AG04450 (cell line): ENCODE measurements around the gene MIS18BP1. TPM values are rescaled to one million over a fixed set of nuclear protein-coding genes. Genes with fewer than 3 reads are reported as not detected.
"Not testable (repeated sequence)": the region's sequence is repeated elsewhere in the genome, so short reads cannot be mapped to it uniquely, and the experiment has no call there.

Source experiments
- CTCF ChIA-PET: fragments of 300-600, 350-600 bp; formaldehyde crosslinking; extraction: SDS; loops from one replicate; lab custom pipeline; 2022; ENCODE audit warnings: antibody characterized with exemption, inconsistent platforms; lab: Charles Lee
- POLR2A ChIA-PET: fragments of 350-600 bp; formaldehyde crosslinking; extraction: SDS; loops from one replicate; lab custom pipeline; 2021; ENCODE audit warnings: antibody characterized with exemption, inconsistent platforms; lab: Yijun Ruan, JAX
- DNase-seq: peaks from one replicate; pipeline ENCODE4 v3.0.0-alpha.2; 2011; ENCODE audit warnings: low read depth, low spot score
- H3K27ac ChIP-seq: one replicate; pipeline ENCODE4 v1.5.1; 2012; ENCODE audit warnings: low read depth, low read length, control low read depth
- H3K27me3 ChIP-seq: one replicate; pipeline ENCODE4 v1.6.0; 2012; ENCODE audit warnings: low read length; ENCODE audit not compliant: control insufficient read depth, insufficient read depth
- H3K4me3 ChIP-seq: 2 replicates; pipeline ENCODE4 v1.5.1; 2011; ENCODE audit warnings: mild to moderate bottlenecking, low read depth, low read length, control low read depth
- H3K9me3 ChIP-seq: 2 replicates; pipeline ENCODE4 v1.5.1; 2012; ENCODE audit warnings: low read length; ENCODE audit not compliant: control insufficient read depth, insufficient read depth
- polyA plus RNA-seq: library from polyadenylated mRNA; depleted of rRNA; stranded (reverse); fragments of >200 nt; gene quantifications from 2 replicates; pipeline ENCODE4 v1.2.3, GENCODE V29; 2011
- TF ChIP-seq, protein P1 (sequence below): IDR thresholded peaks from 2 replicates; pipeline ENCODE4 v1.5.1; 2011; ENCODE audit warnings: low read depth, low read length, control low read depth, inconsistent platforms

MIS18BP1 gene
- polyA plus RNA-seq, 1 experiment = 12.9 TPM

- no peak for DNase-seq
- POLR2A ChIA-PET = no interaction called here
These were observed 31.8 kb upstream of the MIS18BP1 start for GRCh38 chr14:45284802-45285201.

GRCh38 chr14:45281731-45282400 lies 28.9 kb upstream of the MIS18BP1 start:
- H3K4me3 ChIP-seq, H3K27ac ChIP-seq, CTCF ChIA-PET, H3K27me3 ChIP-seq, DNase-seq, H3K9me3 ChIP-seq, POLR2A ChIA-PET: not testable (repeated sequence)

More at GRCh38 chr14:45284802-45285201, 31.8 kb upstream of the MIS18BP1 start:
- CTCF ChIA-PET = no interaction called here
- peaks cover 6% of the 10 kb centered on the region; the same call in 1 of the 2 replicates for H3K9me3 ChIP-seq
- no peak overlapping the region for H3K4me3 ChIP-seq
- H3K27me3 ChIP-seq = no peaks in the 10 kb centered on the region
- TF ChIP-seq, protein P1, sequence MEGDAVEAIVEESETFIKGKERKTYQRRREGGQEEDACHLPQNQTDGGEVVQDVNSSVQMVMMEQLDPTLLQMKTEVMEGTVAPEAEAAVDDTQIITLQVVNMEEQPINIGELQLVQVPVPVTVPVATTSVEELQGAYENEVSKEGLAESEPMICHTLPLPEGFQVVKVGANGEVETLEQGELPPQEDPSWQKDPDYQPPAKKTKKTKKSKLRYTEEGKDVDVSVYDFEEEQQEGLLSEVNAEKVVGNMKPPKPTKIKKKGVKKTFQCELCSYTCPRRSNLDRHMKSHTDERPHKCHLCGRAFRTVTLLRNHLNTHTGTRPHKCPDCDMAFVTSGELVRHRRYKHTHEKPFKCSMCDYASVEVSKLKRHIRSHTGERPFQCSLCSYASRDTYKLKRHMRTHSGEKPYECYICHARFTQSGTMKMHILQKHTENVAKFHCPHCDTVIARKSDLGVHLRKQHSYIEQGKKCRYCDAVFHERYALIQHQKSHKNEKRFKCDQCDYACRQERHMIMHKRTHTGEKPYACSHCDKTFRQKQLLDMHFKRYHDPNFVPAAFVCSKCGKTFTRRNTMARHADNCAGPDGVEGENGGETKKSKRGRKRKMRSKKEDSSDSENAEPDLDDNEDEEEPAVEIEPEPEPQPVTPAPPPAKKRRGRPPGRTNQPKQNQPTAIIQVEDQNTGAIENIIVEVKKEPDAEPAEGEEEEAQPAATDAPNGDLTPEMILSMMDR = no peak
- H3K27ac ChIP-seq = no peak overlapping the region

DNA sequence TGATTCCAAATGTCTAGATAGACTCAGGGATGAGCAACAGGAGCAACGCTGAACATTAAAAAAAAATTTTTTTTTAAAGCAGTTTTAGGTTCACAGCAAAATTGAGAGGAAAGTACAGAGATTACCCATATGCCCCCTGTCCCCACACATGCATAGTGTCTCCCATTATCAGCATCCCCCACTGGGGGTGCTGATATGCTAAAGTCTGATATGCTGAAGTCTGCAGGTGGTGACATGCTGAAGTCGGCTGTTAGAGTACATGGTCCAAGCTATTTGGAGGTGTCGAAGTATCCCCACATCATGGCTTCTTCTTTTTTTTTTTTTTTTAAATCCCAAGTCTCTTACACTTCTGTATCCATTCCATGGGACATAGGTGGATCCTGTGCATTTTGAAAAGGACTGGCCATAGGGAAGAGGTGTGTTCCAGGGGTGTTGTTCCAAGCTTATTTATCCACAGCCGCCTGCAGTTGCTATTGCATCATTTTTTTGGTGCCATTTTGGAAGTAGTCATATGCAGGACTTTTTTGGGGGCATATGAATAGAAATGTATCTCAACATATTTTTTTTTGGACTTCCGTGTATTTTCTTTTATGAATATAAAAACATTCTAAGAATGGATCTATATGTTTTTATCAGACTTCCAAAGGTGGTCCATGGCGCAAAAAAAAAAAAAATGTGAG lies 19.0 kb upstream of the MIS18BP1 start:
- Histone ChIP-seq H3K9me3 (no peaks in the 10 kb centered on the region), H3K4me3 (no peak overlapping the region), H3K27me3 (peaks cover 5% of the 10 kb centered on the region), H3K27ac (no peak overlapping the region)
- POLR2A ChIA-PET = no interaction called here
- CTCF ChIA-PET = interaction anchor here (6.8 kb wide), 1 partner anchor 359 kb away, joined by 84 read pairs; no protein-coding TSS in a partner anchor
- TF ChIP-seq, protein P1 = no peak
- DNase-seq = no peak

GRCh38 chr14:45270031-45270430 lies 17.0 kb upstream of the MIS18BP1 start:
- H3K27ac ChIP-seq = no peak overlapping the region
- CTCF ChIA-PET = interaction anchor here (0.9 to 6.8 kb wide), 6 partner anchors 13 to 357 kb away, joined by 4 to 84 read pairs (median 8); partner anchors contain the start of gene FANCM

DNA sequence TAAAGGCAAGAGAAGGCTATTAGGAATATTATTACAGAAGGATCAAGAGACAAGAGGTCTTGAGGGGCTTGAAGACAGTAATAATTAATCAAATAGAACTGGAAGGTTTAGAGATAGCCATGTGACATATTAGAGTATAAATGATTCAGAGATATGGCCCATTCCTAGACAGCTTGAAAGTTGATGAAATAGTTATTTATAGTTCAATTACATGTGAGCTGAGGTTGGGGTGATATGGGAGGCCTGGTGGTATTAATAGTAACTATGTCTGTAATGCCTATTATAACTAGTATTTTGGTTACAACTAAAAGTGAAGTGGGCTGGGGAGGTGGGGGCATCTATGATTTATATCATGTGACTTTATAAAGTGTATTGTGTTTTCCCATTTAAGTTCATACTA lies 14.1 kb upstream of the MIS18BP1 start:
- H3K4me3 ChIP-seq = no peak overlapping the region
- ChIA-PET POLR2A (no interaction called here), CTCF (interaction anchor here (0.9 to 6.8 kb wide), 6 partner anchors 13 to 354 kb away, joined by 3 to 84 read pairs (median 12); partner anchors contain the start of gene MIS18BP1)
- TF ChIP-seq, protein P1 = no peak
- no peak for DNase-seq
- peaks cover 5% of the 10 kb centered on the region for H3K27me3 ChIP-seq
- H3K27ac ChIP-seq = no peak overlapping the region
- H3K9me3 ChIP-seq = no peaks in the 10 kb centered on the region

More at GRCh38 chr14:45270031-45270430, 17.0 kb upstream of the MIS18BP1 start:
- Histone ChIP-seq H3K4me3 (no peak overlapping the region), H3K27me3 (peaks cover 5% of the 10 kb centered on the region), H3K9me3 (no peaks in the 10 kb centered on the region)
- DNase-seq = no peak
- TF ChIP-seq, protein P1 = no peak
- POLR2A ChIA-PET = interaction anchor here (1.1 kb wide), 1 partner anchor 373 kb away, joined by 4 read pairs; a partner anchor contains a TSS
